Left ventricle myocardium inferior (tissue), 1 donor: Measurements from ENCODE around the gene DNAJB14. TPM values are rescaled to one million over a fixed set of nuclear protein-coding genes. Genes with fewer than 3 reads are reported as not detected.
"Not testable (repeated sequence)": the region's sequence is repeated elsewhere in the genome, so short reads cannot be mapped to it uniquely, and the experiment has no call there.

Experiments used
- DNase-seq: peaks from one replicate; pipeline ENCODE4 v3.0.0-alpha.2; 2020
- H3K27ac ChIP-seq: fragments of 200-600 bp; replicated peaks from 2 replicates; pipeline ENCODE4 v1.8.0; 2021
- H3K27me3 ChIP-seq: fragments of 200-600 bp; 2 replicates; pipeline ENCODE4 v1.8.0; 2021; ENCODE audit warnings: low read depth
- H3K36me3 ChIP-seq: fragments of 200-600 bp; 2 replicates; pipeline ENCODE4 v1.8.0; 2021
- H3K4me1 ChIP-seq: fragments of 200-600 bp; 2 replicates; pipeline ENCODE4 v1.8.0; 2021
- H3K4me3 ChIP-seq: fragments of 200-600 bp; 2 replicates; pipeline ENCODE4 v1.8.0; 2021; ENCODE audit warnings: mild to moderate bottlenecking, moderate library complexity
- H3K9me3 ChIP-seq: fragments of 200-600 bp; replicated peaks from 2 replicates; pipeline ENCODE4 v1.8.0; 2021
- intact Hi-C: fragments of 100-400 bp; cut with micrococcal nuclease; formaldehyde crosslinking; loops from one replicate; pipeline ENCODE4 v1.11.0; 2022
- total RNA-seq: library from RNA; stranded (reverse); fragmentation: NEBNext Ultra II Directional; extraction: Animal tissue kit (Norgen Biotek cat#: 25700); gene quantifications from one replicate; pipeline ENCODE4 v1.2.1, GENCODE V29; 2021
- TF ChIP-seq, protein P1 (sequence below): fragments of 200-600 bp; IDR thresholded peaks from 2 replicates; pipeline ENCODE4 v1.8.0; 2021; ENCODE audit warnings: antibody characterized with exemption, mild to moderate bottlenecking, borderline replicate concordance
- donor health status: DM: no; HTN: yes; CAD: no; lungs with severe emphysema.

DNAJB14 gene
- total RNA-seq, 1 donor from 2014 or later = 16.4 TPM

- H3K9me3 ChIP-seq = no peaks in the 10 kb centered on the region
- no peak overlapping the region for H3K4me3 ChIP-seq
- H3K27me3 ChIP-seq = no peaks in the 10 kb centered on the region
- no peaks in the 10 kb centered on the region for H3K36me3 ChIP-seq
- intact Hi-C loops = no loop called here
- H3K4me1 ChIP-seq = no peaks in the 10 kb centered on the region
- H3K27ac ChIP-seq = no peak overlapping the region
- TF ChIP-seq, protein P1, sequence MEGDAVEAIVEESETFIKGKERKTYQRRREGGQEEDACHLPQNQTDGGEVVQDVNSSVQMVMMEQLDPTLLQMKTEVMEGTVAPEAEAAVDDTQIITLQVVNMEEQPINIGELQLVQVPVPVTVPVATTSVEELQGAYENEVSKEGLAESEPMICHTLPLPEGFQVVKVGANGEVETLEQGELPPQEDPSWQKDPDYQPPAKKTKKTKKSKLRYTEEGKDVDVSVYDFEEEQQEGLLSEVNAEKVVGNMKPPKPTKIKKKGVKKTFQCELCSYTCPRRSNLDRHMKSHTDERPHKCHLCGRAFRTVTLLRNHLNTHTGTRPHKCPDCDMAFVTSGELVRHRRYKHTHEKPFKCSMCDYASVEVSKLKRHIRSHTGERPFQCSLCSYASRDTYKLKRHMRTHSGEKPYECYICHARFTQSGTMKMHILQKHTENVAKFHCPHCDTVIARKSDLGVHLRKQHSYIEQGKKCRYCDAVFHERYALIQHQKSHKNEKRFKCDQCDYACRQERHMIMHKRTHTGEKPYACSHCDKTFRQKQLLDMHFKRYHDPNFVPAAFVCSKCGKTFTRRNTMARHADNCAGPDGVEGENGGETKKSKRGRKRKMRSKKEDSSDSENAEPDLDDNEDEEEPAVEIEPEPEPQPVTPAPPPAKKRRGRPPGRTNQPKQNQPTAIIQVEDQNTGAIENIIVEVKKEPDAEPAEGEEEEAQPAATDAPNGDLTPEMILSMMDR = no peak
- no peak for DNase-seq
These were observed 18.8 kb upstream of the DNAJB14 start for GRCh38 chr4:99965173-99965572.

DNA sequence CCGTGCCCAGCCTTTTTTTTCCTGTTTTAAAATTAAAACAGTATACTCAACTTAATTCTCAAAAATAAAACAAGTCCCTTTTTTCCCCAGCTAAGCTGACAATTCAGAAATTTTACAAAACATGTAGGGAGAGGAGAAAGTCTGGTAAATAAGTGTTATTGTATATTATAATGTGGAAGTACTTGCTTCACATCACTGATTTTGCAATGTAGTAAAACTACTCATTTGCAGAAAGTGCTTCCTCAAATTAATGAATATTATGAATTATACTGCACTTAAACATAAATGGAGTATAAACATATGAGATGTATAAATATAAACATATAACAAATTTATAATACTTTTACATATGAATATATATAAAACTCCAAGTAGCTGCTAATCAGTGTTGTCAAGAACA, 15.3 kb upstream of the DNAJB14 start:
- DNase-seq = no peak
- H3K4me1 ChIP-seq = no peaks in the 10 kb centered on the region
- no peak overlapping the region for H3K4me3 ChIP-seq
- intact Hi-C loops = no loop called here
- TF ChIP-seq, protein P1 = no peak
- H3K36me3 ChIP-seq = no peaks in the 10 kb centered on the region
- no peaks in the 10 kb centered on the region for H3K9me3 ChIP-seq
- no peak overlapping the region for H3K27ac ChIP-seq
- no peaks in the 10 kb centered on the region for H3K27me3 ChIP-seq

GRCh38 chr4:99960648-99961047, 14.2 kb upstream of the DNAJB14 start:
- no peak overlapping the region for H3K27ac ChIP-seq
- intact Hi-C loops = no loop called here
- no peak for DNase-seq
- H3K4me1 ChIP-seq = no peaks in the 10 kb centered on the region
- H3K27me3 ChIP-seq = no peaks in the 10 kb centered on the region
- TF ChIP-seq, protein P1 = no peak
- H3K36me3 ChIP-seq = no peaks in the 10 kb centered on the region
- H3K9me3 ChIP-seq = peaks cover 5% of the 10 kb centered on the region
- H3K4me3 ChIP-seq = no peak overlapping the region

DNA sequence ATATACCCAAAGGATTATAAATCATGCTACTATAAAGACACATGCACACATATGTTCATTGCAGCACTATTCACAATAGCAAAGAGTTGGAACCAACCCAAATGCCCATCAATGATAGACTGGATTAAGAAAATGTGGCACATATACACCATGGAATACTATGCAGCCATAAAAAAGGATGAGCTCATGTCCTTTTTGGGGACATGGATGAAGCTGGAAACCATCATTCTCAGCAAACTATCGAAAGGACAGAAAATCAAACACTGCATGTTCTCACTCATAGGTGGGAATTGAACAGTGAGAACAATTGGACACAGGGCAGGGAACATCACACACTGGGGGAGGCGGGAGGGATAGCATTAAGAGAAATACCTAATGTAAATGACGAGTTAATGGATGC, 11.8 kb upstream of the DNAJB14 start:
- intact Hi-C loops = loop anchor here (10.0 kb wide), 1 partner anchor 393 kb away; the partner anchor contains the start of gene TRMT10A

DNA sequence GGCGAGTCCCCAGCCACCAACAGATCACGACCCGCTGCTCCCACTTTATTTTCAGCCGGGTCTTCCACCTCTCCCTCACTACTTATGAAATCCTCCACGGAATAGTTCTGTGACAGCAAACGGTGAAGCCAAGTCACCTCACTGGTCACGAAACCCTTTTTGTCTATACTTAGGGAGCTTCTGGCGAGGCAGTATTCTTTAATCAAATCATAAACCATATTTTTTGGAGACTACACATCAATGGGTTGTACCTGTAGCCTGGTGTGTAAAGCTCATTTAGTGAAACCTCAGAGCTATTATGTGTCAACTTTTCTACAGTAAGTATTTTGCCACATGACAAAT, 4.5 kb upstream of the DNAJB14 start:
- Histone ChIP-seq H3K9me3 (peaks cover 1% of the 10 kb centered on the region), H3K4me1 (peaks cover 53% of the 10 kb centered on the region), H3K4me3 (peak overlapping the region; percentile 95), H3K36me3 (peaks cover 11% of the 10 kb centered on the region), H3K27ac (peak overlapping the region; percentile 96), H3K27me3 (no peaks in the 10 kb centered on the region)
- no peak for DNase-seq
- TF ChIP-seq, protein P1 = no peak
- intact Hi-C loops = loop anchor here (10.0 kb wide), 1 partner anchor 386 kb away; the partner anchor contains the start of gene TRMT10A

More for the DNA sequence above, 11.8 kb upstream of the DNAJB14 start:
- not testable (repeated sequence) for H3K27me3 ChIP-seq, H3K4me3 ChIP-seq, H3K27ac ChIP-seq, DNase-seq, H3K4me1 ChIP-seq, H3K36me3 ChIP-seq, H3K9me3 ChIP-seq

GRCh38 chr4:99949999-99950912, 3.8 kb upstream of the DNAJB14 start, which contains the start of gene H2AZ1:
Gene H2AZ1 (minus strand): TSS chr4:99950275. CDS start chr4:99950170, 105 bp downstream.
- H3K27me3 ChIP-seq = no peaks in the 10 kb centered on the region
- no peaks in the 10 kb centered on the region for H3K9me3 ChIP-seq
- peak within 1 kb of the TSS; percentile 96 for H3K27ac ChIP-seq
- H3K4me3 ChIP-seq = peak within 1 kb of the TSS; percentile 95
- intact Hi-C loops = loop anchor here (10.0 kb wide), 1 partner anchor 385 kb away; the partner anchor contains the start of gene TRMT10A
- peak; percentile 99 for DNase-seq
- peaks cover 59% of the 10 kb centered on the region for H3K4me1 ChIP-seq
- TF ChIP-seq, protein P1 = no peak
- peaks cover 11% of the 10 kb centered on the region for H3K36me3 ChIP-seq
